Caki2 (cell line): ENCODE results near the gene CASZ1. TPM values are rescaled to one million over a fixed set of nuclear protein-coding genes. Genes with fewer than 3 reads are reported as not detected.

Experiments used
- DNase-seq: peaks from one replicate; pipeline ENCODE4 v3.0.0-alpha.2; 2015; ENCODE audit warnings: low read depth
- in situ Hi-C: cut with HindIII; loops from 2 replicates; pipeline ENCODE4 v1.10.0; 2016; ENCODE audit warnings: low sequenced_read_pairs, low pct_unique_long_range_greater_than_20kb, mixed read lengths
- total RNA-seq: library from RNA; depleted of rRNA; stranded (reverse); fragments of >200 nt; shearing (Covaris generic); gene quantifications from 2 replicates; pipeline ENCODE4 v1.2.3, GENCODE V29; 2014; ENCODE audit warnings: low replicate concordance

Gene CASZ1
- total RNA-seq, 1 experiment from 2014 or later, result 3.7 TPM

GRCh38 chr1:10703702-10704101 is 92.7 kb downstream of the CASZ1 start:
- DNase-seq, result no peak
- in situ Hi-C loops, result no loop called here

DNA sequence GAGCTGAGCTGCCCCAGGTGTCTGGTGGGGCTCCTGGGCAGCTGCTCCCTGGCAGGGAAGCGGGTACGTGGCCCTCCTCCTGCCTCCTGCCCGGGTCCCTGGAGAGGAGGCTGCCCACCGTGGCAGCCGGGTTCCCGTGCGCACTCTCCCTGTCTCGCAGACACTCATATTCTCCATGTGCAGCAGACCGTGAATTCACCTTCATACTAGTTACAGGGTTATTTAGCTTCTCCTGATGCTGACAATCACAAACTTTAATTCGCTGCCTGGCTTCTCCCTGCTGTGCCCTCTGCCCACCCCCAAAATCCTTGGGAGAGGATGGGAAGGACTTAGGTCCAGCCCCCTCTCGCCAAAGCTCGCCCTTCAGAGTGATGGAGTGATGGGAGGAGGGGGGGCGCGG is 95.3 kb downstream of the CASZ1 start:
- in situ Hi-C loops, result no loop called here
- no peak for DNase-seq

- in situ Hi-C loops, result no loop called here
- DNase-seq, result no peak
These were observed 97.0 kb downstream of the CASZ1 start for GRCh38 chr1:10699470-10699835.

GRCh38 chr1:10698726-10699469 is 97.5 kb downstream of the CASZ1 start:
- in situ Hi-C loops, result no loop called here
- DNase-seq, result no peak

- no peak for DNase-seq
- in situ Hi-C loops, result no loop called here
These were observed 98.8 kb downstream of the CASZ1 start for GRCh38 chr1:10697621-10698160.

DNA sequence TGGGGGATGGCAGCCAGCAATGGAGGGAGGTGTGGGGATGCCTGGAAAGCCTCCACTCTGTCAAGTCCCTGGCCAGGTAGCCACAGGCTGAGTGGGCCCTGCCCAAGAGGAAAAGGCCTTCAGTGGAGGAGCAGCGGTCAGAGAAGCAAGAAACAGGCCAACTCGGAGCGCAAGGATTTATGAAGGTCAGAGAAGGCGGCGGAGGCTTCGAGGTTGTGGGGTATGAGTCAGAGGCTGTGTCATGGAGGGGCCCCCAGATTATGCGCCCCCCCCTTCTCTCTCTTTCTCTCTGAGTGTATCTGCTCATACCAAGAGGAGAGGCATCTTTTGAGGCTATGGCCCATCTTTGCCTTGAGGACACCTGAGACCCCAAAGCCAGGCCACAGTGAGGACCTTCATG is 99.5 kb downstream of the CASZ1 start:
- DNase-seq, result no peak
- in situ Hi-C loops, result no loop called here

GRCh38 chr1:10694633-10695627 is 101.5 kb downstream of the CASZ1 start:
- DNase-seq, result peak; percentile 80
- in situ Hi-C loops, result no loop called here

DNA sequence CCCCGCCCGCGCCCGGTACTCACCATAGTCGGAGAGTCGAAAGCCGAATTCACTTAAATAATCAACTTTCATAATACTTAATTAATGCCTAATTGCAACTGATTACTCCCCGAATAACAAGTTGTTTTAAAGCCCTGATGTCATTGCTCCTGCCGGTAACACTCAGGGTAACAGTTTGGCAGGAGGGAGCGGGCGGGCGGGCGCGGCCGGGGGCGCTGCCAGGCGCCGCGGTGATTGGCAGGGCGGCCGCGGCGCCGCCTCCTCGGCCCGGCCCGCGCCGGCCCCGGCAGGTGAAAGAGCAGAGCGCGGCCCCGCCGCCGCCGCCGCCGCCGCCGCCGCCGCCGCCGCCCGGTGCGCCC is 102.2 kb downstream of the CASZ1 start:
- no peak for DNase-seq
- in situ Hi-C loops, result no loop called here

GRCh38 chr1:10693497-10694273 is 102.8 kb downstream of the CASZ1 start:
- peak; percentile 21 for DNase-seq
- in situ Hi-C loops, result no loop called here

- in situ Hi-C loops, result no loop called here
- DNase-seq, result no peak
These were observed 103.3 kb downstream of the CASZ1 start for GRCh38 chr1:10693152-10693496.

GRCh38 chr1:10692401-10693021 is 103.9 kb downstream of the CASZ1 start:
- DNase-seq, result peak; percentile 6
- in situ Hi-C loops, result no loop called here

GRCh38 chr1:10691740-10692125 is 104.7 kb downstream of the CASZ1 start:
- in situ Hi-C loops, result no loop called here

GRCh38 chr1:10691075-10691739 is 105.2 kb downstream of the CASZ1 start:
- in situ Hi-C loops, result no loop called here
- no peak for DNase-seq

More at GRCh38 chr1:10691740-10692125, 104.7 kb downstream of the CASZ1 start:
- DNase-seq, result no peak

GRCh38 chr1:10690484-10690883 is 106.0 kb downstream of the CASZ1 start:
- DNase-seq, result no peak
- in situ Hi-C loops, result no loop called here

DNA sequence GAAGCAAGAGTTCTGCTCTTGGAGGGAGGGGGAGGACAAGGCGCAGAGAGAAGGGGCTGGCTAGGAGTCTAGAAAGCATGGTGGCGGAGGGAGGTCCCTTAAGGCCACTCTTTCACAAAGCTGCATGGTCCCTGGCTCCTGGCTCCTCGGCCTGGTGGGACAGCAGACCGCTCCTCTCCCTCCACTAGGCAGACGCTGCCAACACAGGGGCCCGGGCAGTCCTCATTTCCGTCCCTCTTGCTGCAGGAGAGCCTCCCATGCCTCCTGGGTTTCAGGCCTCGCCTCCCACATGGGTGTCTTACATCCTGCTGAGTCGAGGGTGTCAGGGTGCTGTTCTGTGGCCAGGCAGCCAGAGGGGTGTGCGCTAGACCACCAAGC is 108.0 kb downstream of the CASZ1 start:
- in situ Hi-C loops, result no loop called here
- DNase-seq, result no peak

GRCh38 chr1:10687782-10688408 is 108.6 kb downstream of the CASZ1 start:
- in situ Hi-C loops, result no loop called here
- no peak for DNase-seq

DNA sequence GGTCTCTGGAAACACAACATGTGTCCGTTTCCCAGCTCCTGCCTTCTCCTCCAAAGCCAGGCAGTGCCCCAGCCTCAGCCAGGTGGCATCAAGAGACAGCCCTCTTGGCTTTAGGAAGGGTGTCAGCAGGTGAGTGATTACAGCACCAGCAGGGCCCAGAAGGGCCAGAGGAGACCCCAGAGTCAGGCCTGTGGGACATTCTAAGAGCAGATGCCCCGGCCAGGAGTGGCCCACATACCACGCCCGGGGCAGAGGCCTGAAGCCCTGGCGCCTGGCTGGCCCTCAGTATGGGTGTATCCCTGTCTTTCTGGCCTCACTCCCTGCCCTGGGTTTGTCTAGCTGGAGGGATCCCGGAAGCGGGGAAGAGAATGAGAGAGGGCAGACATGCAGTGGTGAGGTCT is 109.2 kb downstream of the CASZ1 start:
- DNase-seq, result no peak
- in situ Hi-C loops, result no loop called here
